ENCODE results near the gene CD9.

The CD9 gene

GRCh38 chr12:6273205-6273540 is 73.0 kb downstream of the CD9 start:
- DNase-seq (ENCODE audit: extremely low read depth in 1 of 2, low read depth in 1 of 2), result no peak

GRCh38 chr12:6273541-6274230 is 73.5 kb downstream of the CD9 start:
- no peak for DNase-seq (ENCODE audit: extremely low read depth in 1 of 2, low read depth in 1 of 2)

GRCh38 chr12:6274231-6275221 is 74.3 kb downstream of the CD9 start:
- DNase-seq (ENCODE audit: extremely low read depth in 1 of 2, low read depth in 1 of 2), result no peak

GRCh38 chr12:6275928-6276887 is 76.0 kb downstream of the CD9 start:
- no peak for DNase-seq (ENCODE audit: extremely low read depth in 1 of 2, low read depth in 1 of 2)

- DNase-seq (ENCODE audit: extremely low read depth in 1 of 2, low read depth in 1 of 2), result no peak
Measured at GRCh38 chr12:6276956-6277620, 76.9 kb downstream of the CD9 start.

GRCh38 chr12:6277982-6278438 is 77.8 kb downstream of the CD9 start:
- DNase-seq (ENCODE audit: extremely low read depth in 1 of 2, low read depth in 1 of 2), result no peak

- peak; percentile 59 to 79 for DNase-seq (ENCODE audit: extremely low read depth in 1 of 2, low read depth in 1 of 2)
Measured at GRCh38 chr12:6278439-6279255, 78.4 kb downstream of the CD9 start.

- DNase-seq (ENCODE audit: extremely low read depth in 1 of 2, low read depth in 1 of 2), result no peak
Measured at GRCh38 chr12:6279256-6279628, 79.0 kb downstream of the CD9 start.

GRCh38 chr12:6279631-6280030 is 79.4 kb downstream of the CD9 start:
- DNase-seq (ENCODE audit: extremely low read depth in 1 of 2, low read depth in 1 of 2), result no peak

- no peak for DNase-seq (ENCODE audit: extremely low read depth in 1 of 2, low read depth in 1 of 2)
Measured at GRCh38 chr12:6280053-6280469, 79.9 kb downstream of the CD9 start.

GRCh38 chr12:6280672-6281071 is 80.5 kb downstream of the CD9 start:
- DNase-seq (ENCODE audit: extremely low read depth in 1 of 2, low read depth in 1 of 2), result no peak

GRCh38 chr12:6281081-6281809 is 81.0 kb downstream of the CD9 start:
- no peak for DNase-seq (ENCODE audit: extremely low read depth in 1 of 2, low read depth in 1 of 2)

GRCh38 chr12:6282453-6282840 is 82.2 kb downstream of the CD9 start:
- no peak for DNase-seq (ENCODE audit: extremely low read depth in 1 of 2, low read depth in 1 of 2)

- no peak for DNase-seq (ENCODE audit: extremely low read depth in 1 of 2, low read depth in 1 of 2)
Measured at GRCh38 chr12:6284273-6284672, 84.1 kb downstream of the CD9 start.

- peak in 1 of 2 donors; percentile 18 for DNase-seq (ENCODE audit: extremely low read depth in 1 of 2, low read depth in 1 of 2)
Measured at GRCh38 chr12:6285063-6285477, 84.9 kb downstream of the CD9 start.

- DNase-seq (ENCODE audit: extremely low read depth in 1 of 2, low read depth in 1 of 2), result no peak
Measured at GRCh38 chr12:6285532-6286306, 85.5 kb downstream of the CD9 start.
